ENCODE measurements around the gene SPINT1.

GRCh38 chr15:40854161-40854560, 10.3 kb downstream of the SPINT1 start:
- TF ChIP-seq EP300 (IDR thresholded peaks at IDR 0.05; ENCODE audit: borderline replicate concordance) (no peak), RAD21 (IDR thresholded peaks at IDR 0.05; ENCODE audit: low read depth) (no peak), FOXM1 (IDR thresholded peaks at IDR 0.05; ENCODE audit: borderline replicate concordance, low read depth) (no peak), CREB1 (IDR thresholded peaks at IDR 0.05; ENCODE audit: low read depth) (no peak), TEAD4 (IDR thresholded peaks at IDR 0.05) (no peak), USF1 (IDR thresholded peaks at IDR 0.05) (no peak), NFIC (IDR thresholded peaks at IDR 0.05) (no peak), YY1 (IDR thresholded peaks at IDR 0.05; ENCODE audit: low read depth) (no peak), TCF12 (IDR thresholded peaks at IDR 0.05; ENCODE audit: low read depth) (no peak)

Measured in Ishikawa (cell line).